ENCODE measurements around the gene TRIM72. TPM values are rescaled to one million over a fixed set of nuclear protein-coding genes. Genes with fewer than 3 reads are reported as not detected.

TRIM72 gene
- total RNA-seq, 4 donors from 2014 or later = under 0.01 TPM; not detected in 3

GRCh38 chr16:31201582-31202413 is 12.1 kb upstream of the TRIM72 start:
- TF ChIP-seq POLR2A (IDR thresholded peaks at IDR 0.05) (no peak), CTCF (IDR thresholded peaks at IDR 0.05) (no peak)
- intact Hi-C loops (cut with DNase I; ENCODE audit: low total_unique reads) = no loop called here
- Histone ChIP-seq H3K4me1 (no peaks in the 10 kb centered on the region), H3K4me3 (peak overlapping the region; percentile 50 to 56), H3K36me3 (no peaks in the 10 kb centered on the region), H3K9me3 (no peaks in the 10 kb centered on the region), H3K27ac (peak overlapping the region; percentile 41 to 60), H3K27me3 (no peaks in the 10 kb centered on the region)
- no peak for DNase-seq

- TF ChIP-seq CTCF (IDR thresholded peaks at IDR 0.05) (no peak), POLR2A (IDR thresholded peaks at IDR 0.05) (peak in 1 of 2 donors; percentile 12)
- no peaks in the 10 kb centered on the region for H3K36me3 ChIP-seq
- no peaks in the 10 kb centered on the region for H3K4me1 ChIP-seq
- intact Hi-C loops (cut with DNase I; ENCODE audit: low total_unique reads) = no loop called here
- no peaks in the 10 kb centered on the region for H3K27me3 ChIP-seq
- peak; percentile 38 to 48 for DNase-seq
- H3K9me3 ChIP-seq = no peaks in the 10 kb centered on the region
- peak within 1 kb of the TSS; percentile 41 to 60 for H3K27ac ChIP-seq
- peak within 1 kb of the TSS; percentile 50 to 56 for H3K4me3 ChIP-seq
Measured at GRCh38 chr16:31202414-31203375, 11.2 kb upstream of the TRIM72 start, which contains the start of gene PYCARD. PYCARD (minus strand) TSS chr16:31202760; CDS start chr16:31202690, 70 bp downstream.

GRCh38 chr16:31204871-31205666 is 8.8 kb upstream of the TRIM72 start:
- Histone ChIP-seq H3K4me1 (no peaks in the 10 kb centered on the region), H3K27me3 (no peaks in the 10 kb centered on the region), H3K36me3 (no peaks in the 10 kb centered on the region), H3K9me3 (no peaks in the 10 kb centered on the region), H3K4me3 (no peak overlapping the region), H3K27ac (no peak overlapping the region)
- TF ChIP-seq CTCF (IDR thresholded peaks at IDR 0.05) = no peak
- no peak for TF ChIP-seq POLR2A (IDR thresholded peaks at IDR 0.05)
- intact Hi-C loops (cut with DNase I; ENCODE audit: low total_unique reads) = no loop called here
- DNase-seq = no peak

- Histone ChIP-seq H3K4me3 (no peak overlapping the region), H3K9me3 (no peaks in the 10 kb centered on the region), H3K4me1 (no peaks in the 10 kb centered on the region), H3K27me3 (no peaks in the 10 kb centered on the region), H3K36me3 (no peaks in the 10 kb centered on the region), H3K27ac (no peak overlapping the region)
- intact Hi-C loops (cut with DNase I; ENCODE audit: low total_unique reads) = no loop called here
- TF ChIP-seq POLR2A (IDR thresholded peaks at IDR 0.05) = no peak
- no peak for DNase-seq
Measured at GRCh38 chr16:31206776-31207175, 7.1 kb upstream of the TRIM72 start.

GRCh38 chr16:31213342-31213741 is 577 bp upstream of the TRIM72 start:
- Histone ChIP-seq H3K27me3 (peaks cover 0 to 12% of the 10 kb centered on the region in 2 donors), H3K27ac (no peak overlapping the region), H3K4me3 (no peak overlapping the region), H3K36me3 (no peaks in the 10 kb centered on the region), H3K9me3 (no peaks in the 10 kb centered on the region), H3K4me1 (peaks cover 0 to 9% of the 10 kb centered on the region in 2 donors)
- TF ChIP-seq POLR2A (IDR thresholded peaks at IDR 0.05) (no peak), CTCF (IDR thresholded peaks at IDR 0.05) (no peak)
- no peak for DNase-seq
- intact Hi-C loops (cut with DNase I; ENCODE audit: low total_unique reads) = no loop called here

Data from uterus (tissue), 4 donors.